T-helper 2 cell treated with Interferon-gamma antibody and Interleukin-4, amounts not matched to agents 5 μg/mL and 100 μg/mL, for 36 hours (primary cell): ENCODE results near the gene ACBD6.
"Not testable (repeated sequence)": the region's sequence is repeated elsewhere in the genome, so short reads cannot be mapped to it uniquely, and the experiment has no call there.

Source experiments
- DNase-seq: peaks from one replicate; pipeline ENCODE4 v3.0.0; 2021; ENCODE audit warnings: low spot score
- H3K27ac Mint-ChIP-seq: one replicate; pipeline ENCODE4 v1.8.0; 2021; ENCODE audit warnings: mild to moderate bottlenecking, mixed read lengths
- H3K27me3 Mint-ChIP-seq: one replicate; pipeline ENCODE4 v1.8.0; 2021; ENCODE audit warnings: low read depth, mixed read lengths
- H3K36me3 Mint-ChIP-seq: one replicate; pipeline ENCODE4 v1.8.0; 2021; ENCODE audit warnings: low read depth, mixed read lengths
- H3K4me1 Mint-ChIP-seq: one replicate; pipeline ENCODE4 v1.8.0; 2021; ENCODE audit warnings: low read depth, mixed read lengths
- H3K4me3 Mint-ChIP-seq: one replicate; pipeline ENCODE4 v1.8.0; 2022; ENCODE audit warnings: mild to moderate bottlenecking, moderate library complexity, mixed read lengths
- H3K9me3 Mint-ChIP-seq: one replicate; pipeline ENCODE4 v1.8.0; 2021; ENCODE audit warnings: mixed read lengths

ACBD6 gene

GRCh38 chr1:180489313-180489712 is 13.1 kb downstream of the ACBD6 start:
- Mint-ChIP-seq H3K4me3 (no peak overlapping the region), H3K27me3 (no peaks in the 10 kb centered on the region), H3K27ac (no peak overlapping the region), H3K36me3 (peaks cover 29% of the 10 kb centered on the region), H3K4me1 (peaks cover 3% of the 10 kb centered on the region), H3K9me3 (no peaks in the 10 kb centered on the region)
- no peak for DNase-seq

GRCh38 chr1:180488661-180489060 is 13.7 kb downstream of the ACBD6 start:
- H3K4me3 Mint-ChIP-seq, result no peak overlapping the region
- no peaks in the 10 kb centered on the region for H3K27me3 Mint-ChIP-seq
- no peaks in the 10 kb centered on the region for H3K9me3 Mint-ChIP-seq
- H3K27ac Mint-ChIP-seq, result no peak overlapping the region
- H3K4me1 Mint-ChIP-seq, result peaks cover 2% of the 10 kb centered on the region
- H3K36me3 Mint-ChIP-seq, result peaks cover 30% of the 10 kb centered on the region
- DNase-seq, result no peak

GRCh38 chr1:180486092-180486491 is 16.3 kb downstream of the ACBD6 start:
- Mint-ChIP-seq H3K4me3 (no peak overlapping the region), H3K4me1 (peaks cover 10% of the 10 kb centered on the region), H3K9me3 (no peaks in the 10 kb centered on the region), H3K36me3 (peaks cover 23% of the 10 kb centered on the region), H3K27ac (no peak overlapping the region), H3K27me3 (no peaks in the 10 kb centered on the region)
- no peak for DNase-seq

- Mint-ChIP-seq H3K36me3 (peaks cover 24% of the 10 kb centered on the region), H3K27me3 (no peaks in the 10 kb centered on the region), H3K4me3 (no peak overlapping the region), H3K4me1 (peaks cover 10% of the 10 kb centered on the region), H3K9me3 (no peaks in the 10 kb centered on the region), H3K27ac (no peak overlapping the region)
- no peak for DNase-seq
Measured at GRCh38 chr1:180484490-180484889, 17.9 kb downstream of the ACBD6 start.

GRCh38 chr1:180482425-180483275 is 19.7 kb downstream of the ACBD6 start:
- H3K36me3 Mint-ChIP-seq, result peaks cover 29% of the 10 kb centered on the region
- H3K27me3 Mint-ChIP-seq, result no peaks in the 10 kb centered on the region
- H3K9me3 Mint-ChIP-seq, result no peaks in the 10 kb centered on the region
- no peak for DNase-seq
- peak overlapping the region; percentile 45 for H3K4me3 Mint-ChIP-seq
- H3K27ac Mint-ChIP-seq, result no peak overlapping the region
- H3K4me1 Mint-ChIP-seq, result peaks cover 10% of the 10 kb centered on the region

GRCh38 chr1:180470031-180470430 is 32.3 kb downstream of the ACBD6 start:
- Mint-ChIP-seq H3K9me3 (peaks cover 3% of the 10 kb centered on the region), H3K4me1 (no peaks in the 10 kb centered on the region), H3K27ac (no peak overlapping the region), H3K4me3 (no peak overlapping the region), H3K27me3 (no peaks in the 10 kb centered on the region), H3K36me3 (peaks cover 3% of the 10 kb centered on the region)
- no peak for DNase-seq

GRCh38 chr1:180468311-180468710 is 34.1 kb downstream of the ACBD6 start:
- no peak for DNase-seq
- no peak overlapping the region for H3K4me3 Mint-ChIP-seq
- H3K36me3 Mint-ChIP-seq, result peaks cover 16% of the 10 kb centered on the region
- H3K4me1 Mint-ChIP-seq, result no peaks in the 10 kb centered on the region
- H3K27ac Mint-ChIP-seq, result no peak overlapping the region
- H3K27me3 Mint-ChIP-seq, result no peaks in the 10 kb centered on the region
- peaks cover 18% of the 10 kb centered on the region for H3K9me3 Mint-ChIP-seq

GRCh38 chr1:180462102-180462501 is 40.3 kb downstream of the ACBD6 start:
- Mint-ChIP-seq H3K36me3 (peaks cover 52% of the 10 kb centered on the region), H3K4me3 (no peak overlapping the region), H3K9me3 (peaks cover 45% of the 10 kb centered on the region), H3K4me1 (no peaks in the 10 kb centered on the region), H3K27me3 (no peaks in the 10 kb centered on the region), H3K27ac (no peak overlapping the region)
- DNase-seq, result no peak

GRCh38 chr1:180461682-180462081 is 40.7 kb downstream of the ACBD6 start:
- peaks cover 52% of the 10 kb centered on the region for H3K36me3 Mint-ChIP-seq
- H3K27me3 Mint-ChIP-seq, result not testable (repeated sequence)

GRCh38 chr1:180458807-180459206 is 43.6 kb downstream of the ACBD6 start:
- no peak for DNase-seq
- Mint-ChIP-seq H3K27ac (no peak overlapping the region), H3K36me3 (peaks cover 53% of the 10 kb centered on the region), H3K9me3 (peaks cover 41% of the 10 kb centered on the region), H3K27me3 (no peaks in the 10 kb centered on the region), H3K4me3 (no peak overlapping the region), H3K4me1 (no peaks in the 10 kb centered on the region)

More at GRCh38 chr1:180461682-180462081, 40.7 kb downstream of the ACBD6 start:
- H3K27ac Mint-ChIP-seq, H3K4me3 Mint-ChIP-seq, DNase-seq, H3K4me1 Mint-ChIP-seq: not testable (repeated sequence)
- peaks cover 45% of the 10 kb centered on the region for H3K9me3 Mint-ChIP-seq

GRCh38 chr1:180456191-180456590 is 46.2 kb downstream of the ACBD6 start:
- peaks cover 52% of the 10 kb centered on the region for H3K36me3 Mint-ChIP-seq

GRCh38 chr1:180451504-180451903 is 50.9 kb downstream of the ACBD6 start:
- Mint-ChIP-seq H3K4me3 (no peak overlapping the region), H3K9me3 (peaks cover 43% of the 10 kb centered on the region), H3K27ac (no peak overlapping the region), H3K4me1 (peaks cover 3% of the 10 kb centered on the region), H3K36me3 (peaks cover 45% of the 10 kb centered on the region), H3K27me3 (no peaks in the 10 kb centered on the region)
- no peak for DNase-seq

More at GRCh38 chr1:180456191-180456590, 46.2 kb downstream of the ACBD6 start:
- Mint-ChIP-seq H3K27me3 (no peaks in the 10 kb centered on the region), H3K9me3 (peaks cover 37% of the 10 kb centered on the region), H3K4me1 (peaks cover 3% of the 10 kb centered on the region), H3K4me3 (no peak overlapping the region), H3K27ac (no peak overlapping the region)
- no peak for DNase-seq

GRCh38 chr1:180444522-180444921 is 57.9 kb downstream of the ACBD6 start:
- no peak overlapping the region for H3K27ac Mint-ChIP-seq
- H3K36me3 Mint-ChIP-seq, result peaks cover 8% of the 10 kb centered on the region

GRCh38 chr1:180440335-180440734 is 62.0 kb downstream of the ACBD6 start:
- no peak overlapping the region for H3K27ac Mint-ChIP-seq

More at GRCh38 chr1:180444522-180444921, 57.9 kb downstream of the ACBD6 start:
- Mint-ChIP-seq H3K4me1 (no peaks in the 10 kb centered on the region), H3K4me3 (no peak overlapping the region), H3K27me3 (no peaks in the 10 kb centered on the region), H3K9me3 (peaks cover 15% of the 10 kb centered on the region)
- no peak for DNase-seq

More at GRCh38 chr1:180440335-180440734, 62.0 kb downstream of the ACBD6 start:
- no peaks in the 10 kb centered on the region for H3K4me1 Mint-ChIP-seq
- H3K36me3 Mint-ChIP-seq, result peaks cover 15% of the 10 kb centered on the region
- H3K4me3 Mint-ChIP-seq, result no peak overlapping the region
- H3K9me3 Mint-ChIP-seq, result peaks cover 15% of the 10 kb centered on the region
- H3K27me3 Mint-ChIP-seq, result no peaks in the 10 kb centered on the region
- no peak for DNase-seq
